ENCODE data around the gene ACAP1.

The ACAP1 gene

DNA sequence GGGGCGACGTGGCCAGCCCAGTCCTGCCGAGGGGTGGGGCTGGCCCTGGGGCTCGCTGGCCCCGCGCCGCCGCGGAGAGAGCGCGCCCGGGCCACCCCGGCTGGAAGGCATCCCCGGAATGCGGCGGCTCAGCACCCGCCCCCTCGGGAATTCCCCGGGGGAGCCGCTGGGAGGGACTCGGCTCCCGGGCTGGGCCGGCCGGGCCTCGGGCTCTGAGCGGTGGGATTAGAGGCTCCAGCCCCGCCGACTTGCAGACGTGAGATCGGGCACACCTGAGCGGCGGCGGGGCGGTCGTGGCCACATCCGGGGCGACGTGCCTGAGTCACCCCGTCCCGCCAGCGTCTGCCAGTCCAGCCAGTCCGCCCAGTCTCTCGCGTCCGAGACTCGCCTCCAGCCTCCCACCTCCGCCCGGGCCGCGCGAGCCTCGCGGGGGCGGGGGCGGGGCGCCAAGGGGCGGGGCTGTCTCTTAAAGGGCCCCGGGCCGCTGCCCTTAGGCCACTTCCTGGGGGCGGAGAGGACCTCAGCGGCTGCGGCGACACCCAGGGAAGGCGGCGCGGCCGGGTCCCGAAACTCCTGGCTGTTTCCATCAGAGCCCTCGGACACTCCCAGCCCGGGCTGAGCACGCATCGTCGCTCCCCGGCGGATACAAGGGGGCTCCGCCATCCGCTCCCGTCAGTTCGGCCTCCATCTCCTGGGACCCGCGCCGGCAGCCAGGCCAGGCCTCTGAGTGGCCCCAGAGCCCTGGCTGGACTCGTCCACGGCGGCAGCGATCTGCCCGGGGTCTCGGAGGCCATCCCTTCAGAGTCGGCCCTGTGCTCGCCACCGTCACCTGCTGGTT lies 15.6 kb downstream of the ACAP1 start, which contains the start of gene KCTD11:
KCTD11 (plus strand) TSS at position 498 of the 838 bp plus-strand sequence.
- Histone ChIP-seq H3K9me3 (ENCODE audit: control insufficient read depth in 1 of 2, low read length in 2 of 2) (no peaks in the 10 kb centered on the region), H3K4me3 (ENCODE audit: low read depth in 1 of 2, low read length in 2 of 2) (peak within 1 kb of the TSS; percentile 75 to 82), H3K36me3 (ENCODE audit: control insufficient read depth in 1 of 2, insufficient read depth in 2 of 2, low read length in 2 of 2) (peaks cover 0 to 9% of the 10 kb centered on the region in 2 donors), H3K27ac (ENCODE audit: low read length) (peak within 1 kb of the TSS; percentile 87), H3K27me3 (ENCODE audit: low read depth, low read length) (no peaks in the 10 kb centered on the region), H3K4me1 (ENCODE audit: control insufficient read depth in 1 of 2, insufficient read depth in 2 of 2, low read length in 2 of 2) (peaks cover 20 to 58% of the 10 kb centered on the region in 2 donors)

DNA sequence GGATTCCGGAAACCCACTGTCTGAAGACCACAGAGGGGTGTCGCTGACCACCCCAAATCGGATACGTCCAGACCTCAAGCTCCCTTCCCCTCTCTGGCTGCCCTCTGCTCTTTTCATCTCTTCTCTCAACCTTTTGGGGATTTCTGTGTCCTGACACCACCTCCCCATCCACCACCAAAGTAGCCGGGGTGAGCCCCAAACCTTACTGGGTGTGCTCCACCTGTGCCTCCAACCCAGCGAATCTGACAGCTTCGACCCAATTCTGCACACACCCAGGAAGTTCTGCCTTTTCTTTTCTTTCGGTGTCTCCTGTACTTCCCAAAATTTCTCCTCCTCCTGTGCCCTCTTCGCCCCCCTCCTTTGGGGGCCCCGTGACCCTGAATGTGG lies 16.2 kb downstream of the ACAP1 start:
- peak overlapping the region; percentile 75 to 82 for H3K4me3 ChIP-seq (ENCODE audit: low read depth in 1 of 2, low read length in 2 of 2)
- H3K27me3 ChIP-seq (ENCODE audit: low read depth, low read length): no peaks in the 10 kb centered on the region
- H3K9me3 ChIP-seq (ENCODE audit: control insufficient read depth in 1 of 2, low read length in 2 of 2): no peaks in the 10 kb centered on the region
- H3K4me1 ChIP-seq (ENCODE audit: control insufficient read depth in 1 of 2, insufficient read depth in 2 of 2, low read length in 2 of 2): peaks cover 20 to 58% of the 10 kb centered on the region in 2 donors
- H3K36me3 ChIP-seq (ENCODE audit: control insufficient read depth in 1 of 2, insufficient read depth in 2 of 2, low read length in 2 of 2): peaks cover 0 to 9% of the 10 kb centered on the region in 2 donors
- H3K27ac ChIP-seq (ENCODE audit: low read length): peak overlapping the region; percentile 82

DNA sequence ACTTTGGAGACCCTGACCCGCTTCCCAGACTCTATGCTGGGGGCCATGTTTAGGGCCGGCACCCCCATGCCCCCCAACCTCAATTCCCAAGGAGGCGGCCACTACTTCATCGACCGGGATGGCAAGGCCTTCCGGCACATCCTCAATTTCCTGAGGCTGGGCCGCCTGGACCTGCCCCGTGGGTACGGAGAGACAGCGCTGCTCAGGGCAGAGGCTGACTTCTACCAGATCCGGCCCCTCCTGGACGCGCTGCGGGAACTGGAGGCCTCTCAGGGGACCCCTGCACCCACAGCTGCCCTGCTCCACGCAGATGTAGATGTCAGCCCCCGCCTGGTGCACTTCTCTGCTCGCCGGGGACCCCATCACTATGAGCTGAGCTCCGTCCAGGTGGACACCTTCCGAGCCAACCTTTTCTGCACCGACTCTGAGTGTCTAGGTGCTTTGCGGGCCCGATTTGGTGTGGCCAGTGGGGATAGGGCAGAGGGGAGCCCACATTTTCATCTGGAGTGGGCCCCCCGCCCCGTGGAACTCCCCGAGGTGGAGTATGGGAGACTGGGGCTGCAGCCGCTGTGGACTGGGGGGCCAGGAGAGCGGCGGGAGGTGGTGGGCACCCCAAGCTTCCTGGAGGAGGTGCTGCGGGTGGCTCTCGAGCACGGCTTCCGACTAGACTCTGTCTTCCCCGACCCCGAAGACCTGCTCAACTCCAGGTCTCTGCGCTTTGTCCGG lies 16.7 kb downstream of the ACAP1 start:
- H3K27ac ChIP-seq (ENCODE audit: low read length): no peak overlapping the region
- no peaks in the 10 kb centered on the region for H3K27me3 ChIP-seq (ENCODE audit: low read depth, low read length)
- H3K9me3 ChIP-seq (ENCODE audit: control insufficient read depth in 1 of 2, low read length in 2 of 2): no peaks in the 10 kb centered on the region
- H3K4me3 ChIP-seq (ENCODE audit: low read depth in 1 of 2, low read length in 2 of 2): peak overlapping the region; percentile 75 to 82
- H3K36me3 ChIP-seq (ENCODE audit: control insufficient read depth in 1 of 2, insufficient read depth in 2 of 2, low read length in 2 of 2): peaks cover 0 to 9% of the 10 kb centered on the region in 2 donors
- H3K4me1 ChIP-seq (ENCODE audit: control insufficient read depth in 1 of 2, insufficient read depth in 2 of 2, low read length in 2 of 2): peaks cover 20 to 57% of the 10 kb centered on the region in 2 donors

DNA sequence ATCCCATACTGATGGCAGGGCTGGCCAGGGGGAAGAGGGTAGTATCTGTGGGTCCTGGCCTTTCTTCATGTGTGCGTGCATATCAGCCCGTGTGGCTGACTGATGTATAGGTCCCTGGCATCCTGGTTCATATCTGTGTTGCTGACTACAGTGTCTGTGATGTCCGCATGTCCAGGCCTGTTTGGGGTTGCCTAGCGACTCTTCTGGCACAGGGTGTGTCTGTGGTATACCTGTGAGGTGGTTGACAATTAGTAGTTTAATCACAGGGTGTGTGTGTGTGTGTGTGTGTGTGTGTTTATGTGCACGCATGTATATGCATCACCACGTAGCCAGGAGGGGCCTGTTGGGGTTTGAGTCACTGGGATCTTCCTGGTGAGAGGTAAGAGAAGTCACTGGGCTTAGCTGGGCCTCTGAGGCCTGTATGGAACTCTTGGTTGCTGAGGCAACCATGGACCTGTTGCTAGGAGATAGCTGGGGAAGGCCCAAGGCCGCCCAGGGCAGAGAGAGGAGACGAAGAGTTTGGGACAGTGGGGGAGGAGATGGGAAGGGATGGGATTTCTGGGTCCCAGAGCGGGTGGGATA lies 18.0 kb downstream of the ACAP1 start:
- Histone ChIP-seq H3K27ac (ENCODE audit: low read length) (no peak overlapping the region), H3K4me3 (ENCODE audit: low read depth in 1 of 2, low read length in 2 of 2) (no peak overlapping the region), H3K27me3 (ENCODE audit: low read depth, low read length) (no peaks in the 10 kb centered on the region), H3K36me3 (ENCODE audit: control insufficient read depth in 1 of 2, insufficient read depth in 2 of 2, low read length in 2 of 2) (peaks cover 0 to 9% of the 10 kb centered on the region in 2 donors), H3K9me3 (ENCODE audit: control insufficient read depth in 1 of 2, low read length in 2 of 2) (no peaks in the 10 kb centered on the region), H3K4me1 (ENCODE audit: control insufficient read depth in 1 of 2, insufficient read depth in 2 of 2, low read length in 2 of 2) (peaks cover 20 to 50% of the 10 kb centered on the region in 2 donors)

DNA sequence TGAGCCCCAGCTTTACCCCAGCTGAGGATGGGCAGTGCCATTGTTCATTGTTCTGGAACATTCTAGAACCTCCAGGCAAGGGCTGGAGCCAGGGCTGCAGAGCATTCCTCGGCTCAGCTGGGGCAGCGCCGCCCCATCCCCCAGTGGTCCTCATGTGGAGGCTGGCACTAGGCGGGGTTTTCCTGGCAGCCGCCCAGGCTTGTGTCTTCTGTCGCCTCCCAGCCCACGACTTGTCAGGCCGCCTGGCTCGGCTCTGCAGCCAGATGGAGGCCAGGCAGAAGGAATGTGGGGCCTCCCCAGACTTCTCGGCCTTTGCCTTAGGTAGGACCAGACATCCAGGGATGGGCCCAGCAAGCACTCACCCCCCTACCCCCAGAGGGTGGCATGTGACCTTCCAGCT lies 18.7 kb downstream of the ACAP1 start, which contains the start of gene TMEM95:
TMEM95 (plus strand) TSS at position 104 of the 400 bp plus-strand sequence; CDS start at position 153, 49 bp downstream.
- peaks cover 0 to 9% of the 10 kb centered on the region in 2 donors for H3K36me3 ChIP-seq (ENCODE audit: control insufficient read depth in 1 of 2, insufficient read depth in 2 of 2, low read length in 2 of 2)
- H3K4me3 ChIP-seq (ENCODE audit: low read depth in 1 of 2, low read length in 2 of 2): no peak within 1 kb of the TSS
- peaks cover 15 to 44% of the 10 kb centered on the region in 2 donors for H3K4me1 ChIP-seq (ENCODE audit: control insufficient read depth in 1 of 2, insufficient read depth in 2 of 2, low read length in 2 of 2)
- H3K9me3 ChIP-seq (ENCODE audit: control insufficient read depth in 1 of 2, low read length in 2 of 2): no peaks in the 10 kb centered on the region
- H3K27ac ChIP-seq (ENCODE audit: low read length): peak within 1 kb of the TSS; percentile 34
- H3K27me3 ChIP-seq (ENCODE audit: low read depth, low read length): no peaks in the 10 kb centered on the region

DNA sequence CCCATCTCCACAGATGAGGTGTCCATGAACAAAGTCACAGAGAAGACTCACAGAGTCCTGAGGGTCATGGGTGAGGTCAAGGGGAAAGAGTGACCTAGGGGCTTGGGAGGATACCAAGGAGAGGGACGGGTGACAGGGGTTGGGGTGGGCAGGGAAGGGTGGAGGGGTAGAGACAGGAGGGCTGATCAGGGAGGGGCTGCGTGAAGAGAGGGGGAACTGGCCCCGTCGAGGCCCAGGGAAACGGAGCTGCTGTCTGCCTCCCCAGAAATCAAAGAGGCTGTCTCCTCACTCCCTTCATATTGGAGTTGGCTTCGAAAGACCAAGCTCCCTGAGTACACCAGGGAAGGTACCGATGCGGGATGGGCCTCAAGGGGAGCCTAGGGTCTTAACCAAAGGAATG lies 19.2 kb downstream of the ACAP1 start:
- Histone ChIP-seq H3K4me1 (ENCODE audit: control insufficient read depth in 1 of 2, insufficient read depth in 2 of 2, low read length in 2 of 2) (peaks cover 15 to 43% of the 10 kb centered on the region in 2 donors), H3K27me3 (ENCODE audit: low read depth, low read length) (no peaks in the 10 kb centered on the region), H3K9me3 (ENCODE audit: control insufficient read depth in 1 of 2, low read length in 2 of 2) (no peaks in the 10 kb centered on the region), H3K4me3 (ENCODE audit: low read depth in 1 of 2, low read length in 2 of 2) (no peak overlapping the region), H3K27ac (ENCODE audit: low read length) (peak overlapping the region; percentile 34), H3K36me3 (ENCODE audit: control insufficient read depth in 1 of 2, insufficient read depth in 2 of 2, low read length in 2 of 2) (peaks cover 0 to 9% of the 10 kb centered on the region in 2 donors)

DNA sequence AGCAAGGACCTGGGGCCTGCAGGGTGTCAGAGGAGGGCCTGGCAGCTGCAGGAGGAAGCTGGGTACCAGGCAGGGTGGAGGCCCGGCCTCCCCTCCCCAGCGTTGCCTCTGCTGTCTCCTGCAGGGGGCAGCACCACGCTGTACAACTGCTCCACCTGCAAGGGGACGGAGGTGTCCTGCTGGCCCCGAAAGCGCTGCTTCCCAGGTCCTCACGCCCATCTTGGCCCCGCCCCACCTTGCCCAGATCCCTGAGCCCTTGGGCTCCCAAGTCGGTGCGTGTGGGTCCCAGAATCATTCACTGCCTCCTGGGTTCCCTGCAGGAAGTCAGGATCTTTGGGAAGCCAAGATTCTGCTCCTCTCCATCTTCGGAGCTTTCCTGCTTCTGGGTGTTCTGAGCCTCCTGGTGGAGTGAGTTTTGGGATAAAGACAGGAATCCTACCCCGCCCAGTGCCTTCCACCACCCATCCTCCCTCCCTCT lies 19.8 kb downstream of the ACAP1 start:
- H3K9me3 ChIP-seq (ENCODE audit: control insufficient read depth in 1 of 2, low read length in 2 of 2): no peaks in the 10 kb centered on the region
- peak overlapping the region; percentile 34 for H3K27ac ChIP-seq (ENCODE audit: low read length)
- H3K27me3 ChIP-seq (ENCODE audit: low read depth, low read length): no peaks in the 10 kb centered on the region
- no peak overlapping the region for H3K4me3 ChIP-seq (ENCODE audit: low read depth in 1 of 2, low read length in 2 of 2)
- peaks cover 15 to 38% of the 10 kb centered on the region in 2 donors for H3K4me1 ChIP-seq (ENCODE audit: control insufficient read depth in 1 of 2, insufficient read depth in 2 of 2, low read length in 2 of 2)
- peaks cover 0 to 6% of the 10 kb centered on the region in 2 donors for H3K36me3 ChIP-seq (ENCODE audit: control insufficient read depth in 1 of 2, insufficient read depth in 2 of 2, low read length in 2 of 2)

DNA sequence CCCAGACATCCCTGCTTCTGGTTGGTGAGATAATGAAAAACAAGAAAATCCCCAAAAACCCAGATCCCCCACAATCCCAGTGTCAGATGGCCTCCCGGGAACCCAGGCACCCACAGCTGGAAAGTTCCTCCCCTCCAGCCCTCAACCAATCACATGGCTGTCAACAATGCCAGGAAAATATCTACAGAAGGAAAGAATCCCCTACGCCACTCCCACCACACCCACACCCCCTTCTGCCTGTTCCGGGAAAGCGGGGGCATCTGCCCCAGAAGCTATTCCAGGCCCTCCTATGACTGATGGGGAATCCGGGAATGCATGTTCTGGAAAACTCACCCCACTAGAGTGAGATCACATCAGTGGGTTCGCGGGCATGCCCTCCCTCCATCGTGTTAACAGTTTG lies 20.4 kb downstream of the ACAP1 start:
- Histone ChIP-seq H3K9me3 (ENCODE audit: control insufficient read depth in 1 of 2, low read length in 2 of 2) (no peaks in the 10 kb centered on the region), H3K36me3 (ENCODE audit: control insufficient read depth in 1 of 2, insufficient read depth in 2 of 2, low read length in 2 of 2) (peaks cover 0 to 3% of the 10 kb centered on the region in 2 donors), H3K4me1 (ENCODE audit: control insufficient read depth in 1 of 2, insufficient read depth in 2 of 2, low read length in 2 of 2) (peaks cover 15 to 35% of the 10 kb centered on the region in 2 donors), H3K27ac (ENCODE audit: low read length) (peak overlapping the region; percentile 34), H3K4me3 (ENCODE audit: low read depth in 1 of 2, low read length in 2 of 2) (no peak overlapping the region), H3K27me3 (ENCODE audit: low read depth, low read length) (no peaks in the 10 kb centered on the region)

DNA sequence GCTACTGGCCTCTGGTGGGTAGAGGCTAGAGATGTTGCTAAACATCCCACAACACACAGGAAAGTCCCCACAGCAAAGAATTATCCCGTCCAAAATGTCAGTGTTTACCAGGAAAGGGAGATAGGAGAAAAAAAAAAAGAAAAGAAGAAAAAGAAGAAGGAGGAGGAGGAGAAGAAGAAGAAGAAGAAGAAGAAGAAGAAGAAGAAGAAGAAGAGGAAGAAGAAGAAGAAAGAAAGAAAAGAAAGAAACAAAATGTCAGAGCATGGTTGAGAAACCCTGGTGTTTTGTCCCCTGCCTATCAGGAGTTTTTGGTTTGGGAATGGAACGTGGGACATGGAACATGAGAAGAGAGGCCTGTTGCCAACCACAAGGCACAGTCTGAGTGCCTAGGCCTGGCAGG lies 21.1 kb downstream of the ACAP1 start:
- Histone ChIP-seq H3K27ac (ENCODE audit: low read length) (peak overlapping the region; percentile 65), H3K4me1 (ENCODE audit: control insufficient read depth in 1 of 2, insufficient read depth in 2 of 2, low read length in 2 of 2) (peaks cover 13 to 33% of the 10 kb centered on the region in 2 donors), H3K36me3 (ENCODE audit: control insufficient read depth in 1 of 2, insufficient read depth in 2 of 2, low read length in 2 of 2) (no peaks in the 10 kb centered on the region), H3K27me3 (ENCODE audit: low read depth, low read length) (no peaks in the 10 kb centered on the region), H3K9me3 (ENCODE audit: control insufficient read depth in 1 of 2, low read length in 2 of 2) (no peaks in the 10 kb centered on the region), H3K4me3 (ENCODE audit: low read depth in 1 of 2, low read length in 2 of 2) (no peak overlapping the region)

DNA sequence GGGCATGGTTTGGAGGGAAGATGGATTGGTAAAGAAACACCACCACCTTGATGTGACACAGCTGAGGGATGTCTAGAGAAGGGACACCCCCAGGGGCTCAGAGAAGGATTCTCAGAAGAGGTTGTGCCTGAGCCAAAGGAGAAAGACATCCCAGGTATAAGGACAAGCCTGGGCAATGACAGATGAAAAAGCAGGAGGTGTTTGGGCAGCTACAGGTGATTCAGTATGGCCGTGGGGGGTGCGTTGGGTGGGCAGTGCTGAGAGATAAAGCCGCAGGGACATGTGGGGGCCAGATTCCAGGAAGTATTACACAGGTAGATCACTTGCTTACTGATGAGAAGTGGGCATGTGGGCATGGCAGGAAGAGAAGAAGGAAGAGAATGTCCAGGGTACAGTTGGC lies 25.6 kb downstream of the ACAP1 start:
- Histone ChIP-seq H3K36me3 (ENCODE audit: control insufficient read depth in 1 of 2, insufficient read depth in 2 of 2, low read length in 2 of 2) (no peaks in the 10 kb centered on the region), H3K27me3 (ENCODE audit: low read depth, low read length) (no peaks in the 10 kb centered on the region), H3K4me1 (ENCODE audit: control insufficient read depth in 1 of 2, insufficient read depth in 2 of 2, low read length in 2 of 2) (no peaks in the 10 kb centered on the region), H3K27ac (ENCODE audit: low read length) (no peak overlapping the region), H3K4me3 (ENCODE audit: low read depth in 1 of 2, low read length in 2 of 2) (no peak overlapping the region), H3K9me3 (ENCODE audit: control insufficient read depth in 1 of 2, low read length in 2 of 2) (no peaks in the 10 kb centered on the region)

DNA sequence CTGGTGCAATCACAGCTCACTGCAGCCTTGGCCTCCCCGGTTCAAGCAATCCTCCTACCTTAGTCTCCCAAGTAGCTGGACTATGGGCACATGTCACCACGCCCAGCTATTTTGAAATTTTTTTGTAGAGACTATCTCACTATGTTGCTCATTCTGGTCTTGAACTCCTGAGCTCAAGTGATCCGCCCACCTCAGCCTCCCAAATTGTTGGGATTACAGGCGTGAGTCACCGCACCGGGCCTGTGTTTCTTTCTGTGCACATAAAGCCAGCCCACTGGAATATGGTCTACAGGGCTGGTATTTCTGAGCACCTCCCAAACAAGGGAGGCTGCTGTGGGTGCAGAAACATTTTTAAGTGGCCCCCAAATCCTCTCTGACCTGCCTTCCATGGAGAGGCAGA lies 27.0 kb downstream of the ACAP1 start:
- H3K4me3 ChIP-seq (ENCODE audit: low read depth in 1 of 2, low read length in 2 of 2): no peak overlapping the region
- no peaks in the 10 kb centered on the region for H3K9me3 ChIP-seq (ENCODE audit: control insufficient read depth in 1 of 2, low read length in 2 of 2)
- H3K27ac ChIP-seq (ENCODE audit: low read length): no peak overlapping the region
- H3K27me3 ChIP-seq (ENCODE audit: low read depth, low read length): no peaks in the 10 kb centered on the region
- H3K4me1 ChIP-seq (ENCODE audit: control insufficient read depth in 1 of 2, insufficient read depth in 2 of 2, low read length in 2 of 2): no peaks in the 10 kb centered on the region
- no peaks in the 10 kb centered on the region for H3K36me3 ChIP-seq (ENCODE audit: control insufficient read depth in 1 of 2, insufficient read depth in 2 of 2, low read length in 2 of 2)
